ENCODE data around the gene TCP11L1.
A peak's percentile ranks its signal among the peaks of the same experiment; 100 is the strongest.

- no peak for TF ChIP-seq CTCF (IDR thresholded peaks at IDR 0.05; ENCODE audit: low read depth, low read length, missing input control)
- TF ChIP-seq MAX (IDR thresholded peaks at IDR 0.05), result no peak
- no peak for TF ChIP-seq ATF3 (IDR thresholded peaks at IDR 0.05)
- TF ChIP-seq RXRA (IDR thresholded peaks at IDR 0.05), result no peak
- TF ChIP-seq GABPA (IDR thresholded peaks at IDR 0.05 in 1 of 2, conservative IDR thresholded peaks at IDR 0.05 in 1 of 2), result no peak
- no peak for TF ChIP-seq REST (IDR thresholded peaks at IDR 0.05)
- no peak for TF ChIP-seq NR2F2 (IDR thresholded peaks at IDR 0.05)
- TF ChIP-seq SP1 (IDR thresholded peaks at IDR 0.05), result no peak
- peak in 1 of 2 donors; percentile 88 for TF ChIP-seq JUND (IDR thresholded peaks at IDR 0.05)
- no peak for TF ChIP-seq TAF1 (conservative IDR thresholded peaks at IDR 0.05)
- TF ChIP-seq RAD21 (IDR thresholded peaks at IDR 0.05), result no peak
- peak; percentile 39 for TF ChIP-seq FOXA2 (IDR thresholded peaks at IDR 0.05)
These were observed 77.2 kb downstream of the TCP11L1 start for GRCh38 chr11:33116535-33116934.

Measured in liver (tissue), 3 donors.